Retinal pigment epithelial cell (primary cell): Measurements from ENCODE around the gene HNF1A.
"Not testable (repeated sequence)": the region's sequence is repeated elsewhere in the genome, so short reads cannot be mapped to it uniquely, and the experiment has no call there.

Experiments used
- DNase-seq: peaks from one replicate; pipeline ENCODE4 v3.0.0-alpha.2; 2010; ENCODE audit warnings: low read depth
- H3K4me3 ChIP-seq: 2 replicates; pipeline ENCODE4 v1.5.1; 2011; ENCODE audit warnings: mild to moderate bottlenecking, low read length, control low read depth, moderate library complexity
- CTCF ChIP-seq: conservative IDR thresholded peaks from 2 replicates; pipeline ENCODE4 v1.5.1; 2011; ENCODE audit warnings: low read depth, low read length, control low read depth, inconsistent platforms

HNF1A gene

GRCh38 chr12:121036810-121037326 is 58.5 kb downstream of the HNF1A start:
- H3K4me3 ChIP-seq, result no peak overlapping the region
- no peak for DNase-seq
- no peak for TF ChIP-seq CTCF

- TF ChIP-seq CTCF, result no peak
- peak within 1 kb of the TSS; percentile 7 for H3K4me3 ChIP-seq
- DNase-seq, result no peak
These were observed 60.7 kb downstream of the HNF1A start, which contains the start of gene OASL for GRCh38 chr12:121038861-121039668. OASL (minus strand) TSS chr12:121039246; CDS start chr12:121038971, 275 bp downstream.

- H3K4me3 ChIP-seq, result no peak overlapping the region
- no peak for TF ChIP-seq CTCF
- no peak for DNase-seq
These were observed 64.7 kb downstream of the HNF1A start for GRCh38 chr12:121043067-121043466.

GRCh38 chr12:121047400-121047799 is 69.1 kb downstream of the HNF1A start:
- not testable (repeated sequence) for H3K4me3 ChIP-seq, DNase-seq

- DNase-seq, result no peak
- no peak for TF ChIP-seq CTCF
- no peak overlapping the region for H3K4me3 ChIP-seq
These were observed 70.1 kb downstream of the HNF1A start for GRCh38 chr12:121048442-121048841.

- no peak for DNase-seq
- TF ChIP-seq CTCF, result no peak
- H3K4me3 ChIP-seq, result no peak overlapping the region
These were observed 72.4 kb downstream of the HNF1A start for GRCh38 chr12:121050725-121051124.
